ENCODE measurements around the gene OR7G2. TPM values are rescaled to one million over a fixed set of nuclear protein-coding genes. Genes with fewer than 3 reads are reported as not detected.
"Not testable (repeated sequence)": the region's sequence is repeated elsewhere in the genome, so short reads cannot be mapped to it uniquely, and the experiment has no call there.

The OR7G2 gene
- total and polyA plus RNA-seq, 8 donors: 0.06 to 0.13 (median 0.08) TPM; not detected in 4

DNA sequence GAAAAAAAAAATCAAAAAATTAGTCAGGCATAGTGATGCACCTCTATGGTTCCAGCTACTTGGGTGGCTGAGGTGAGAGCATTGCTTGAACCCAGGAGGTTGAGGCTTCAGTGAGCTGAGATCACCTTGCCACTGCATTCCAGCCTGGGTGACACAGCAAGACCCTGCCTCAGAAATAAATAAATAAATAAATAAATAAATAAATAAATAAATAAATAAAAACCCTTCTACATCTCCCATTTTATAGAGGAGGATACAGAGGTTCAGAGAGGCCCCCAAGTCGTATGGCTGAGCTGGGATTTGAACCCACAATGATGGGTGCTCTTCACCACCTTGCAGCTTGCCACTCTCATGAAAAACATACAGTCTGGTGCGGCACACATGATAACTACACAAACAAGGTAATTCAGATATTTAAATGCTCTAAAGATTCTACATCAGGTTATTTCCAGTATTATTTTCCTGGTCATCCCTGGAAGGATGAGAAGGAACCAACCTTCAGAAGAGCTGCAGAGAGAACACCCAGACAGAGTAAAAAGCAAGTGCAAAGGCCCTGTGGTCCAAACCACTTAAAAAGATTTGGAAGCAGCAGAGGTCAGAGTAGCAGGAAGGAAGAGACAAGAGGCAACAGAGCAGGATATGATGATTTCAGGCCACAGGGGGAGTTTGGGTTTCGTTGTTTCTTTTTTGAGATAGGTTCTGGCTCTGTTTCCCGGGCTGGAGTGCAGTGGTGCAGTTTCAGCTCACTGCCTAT, 49.6 kb downstream of the OR7G2 start:
- DNase-seq (no peak), ATAC-seq (no peak)
- intact Hi-C loops (cut with DNase I): no loop called here

DNA sequence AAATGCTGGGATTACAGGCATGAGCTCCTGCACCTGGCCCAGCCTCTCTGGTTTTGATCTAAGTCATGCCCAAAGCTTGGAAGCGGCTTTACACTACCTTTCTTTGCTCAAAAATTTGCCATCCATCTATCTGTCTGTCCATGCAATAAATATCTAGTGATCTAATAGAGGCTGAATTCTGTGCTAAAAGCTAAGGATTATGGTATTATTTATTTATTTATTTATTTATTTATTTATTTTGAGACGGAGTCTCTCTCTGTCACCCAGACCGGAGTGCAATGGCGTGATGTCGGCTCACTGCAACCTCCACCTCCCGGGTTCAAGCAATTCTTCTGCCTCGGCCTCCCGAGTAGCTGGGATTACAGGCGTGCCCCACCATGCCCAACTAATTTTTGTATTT, 51.1 kb downstream of the OR7G2 start:
- H3K36me3 ChIP-seq; ATAC-seq; H3K4me1 ChIP-seq; H3K4me3 ChIP-seq; DNase-seq; H3K9me3 ChIP-seq; intact Hi-C loops (cut with DNase I); H3K27ac ChIP-seq: not testable (repeated sequence)
- peaks cover 0 to 53% of the 10 kb centered on the region in 2 donors for H3K27me3 ChIP-seq

More for the DNA sequence above, 49.6 kb downstream of the OR7G2 start:
- H3K27me3 ChIP-seq: peaks cover 0 to 53% of the 10 kb centered on the region in 2 donors
- no peaks in the 10 kb centered on the region for H3K4me1 ChIP-seq
- H3K36me3 ChIP-seq: no peaks in the 10 kb centered on the region
- TF ChIP-seq CTCF (IDR thresholded peaks at IDR 0.05): no peak
- no peak overlapping the region for H3K4me3 ChIP-seq
- no peak overlapping the region for H3K27ac ChIP-seq
- no peaks in the 10 kb centered on the region for H3K9me3 ChIP-seq

- no peak overlapping the region for H3K27ac ChIP-seq
- H3K36me3 ChIP-seq: no peaks in the 10 kb centered on the region
- H3K4me3 ChIP-seq: no peak overlapping the region
- no peak for DNase-seq
- H3K27me3 ChIP-seq: peaks cover 0 to 53% of the 10 kb centered on the region in 2 donors
- no peaks in the 10 kb centered on the region for H3K4me1 ChIP-seq
- TF ChIP-seq CTCF (IDR thresholded peaks at IDR 0.05): no peak
- no peaks in the 10 kb centered on the region for H3K9me3 ChIP-seq
- intact Hi-C loops (cut with DNase I): no loop called here
- ATAC-seq: no peak
Measured at GRCh38 chr19:9054765-9055164, 52.5 kb downstream of the OR7G2 start.

DNA sequence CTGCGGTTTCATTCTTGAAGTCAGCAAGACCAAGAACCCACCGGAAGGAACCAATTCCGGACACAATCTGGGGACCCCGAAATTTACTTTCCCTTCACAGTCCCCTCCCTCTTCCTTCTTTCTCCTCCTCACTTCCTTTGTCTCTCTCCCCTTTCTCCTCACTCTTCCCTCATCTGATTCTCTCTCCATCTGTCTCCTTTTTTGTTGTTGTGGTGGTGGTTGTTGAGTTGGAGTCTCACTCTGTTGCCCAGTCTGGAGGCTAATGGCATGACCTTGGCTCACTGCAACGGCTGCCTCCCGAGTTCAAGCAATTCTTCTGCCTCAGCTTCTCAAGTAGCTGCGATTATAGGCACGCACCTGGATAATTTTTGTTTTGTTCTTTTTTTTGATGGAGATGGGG, 53.1 kb downstream of the OR7G2 start:
- intact Hi-C loops (cut with DNase I): no loop called here
- Histone ChIP-seq H3K27ac (no peak overlapping the region), H3K4me1 (no peaks in the 10 kb centered on the region), H3K36me3 (no peaks in the 10 kb centered on the region), H3K9me3 (no peaks in the 10 kb centered on the region), H3K27me3 (peaks cover 0 to 53% of the 10 kb centered on the region in 2 donors), H3K4me3 (no peak overlapping the region)
- TF ChIP-seq CTCF (IDR thresholded peaks at IDR 0.05): no peak
- ATAC-seq (no peak), DNase-seq (no peak)

- H3K27me3 ChIP-seq: peaks cover 0 to 49% of the 10 kb centered on the region in 2 donors
- H3K36me3 ChIP-seq; H3K9me3 ChIP-seq; DNase-seq; intact Hi-C loops (cut with DNase I); H3K4me1 ChIP-seq; ATAC-seq; H3K4me3 ChIP-seq; H3K27ac ChIP-seq: not testable (repeated sequence)
Measured at GRCh38 chr19:9053674-9054073, 53.6 kb downstream of the OR7G2 start.

GRCh38 chr19:9052894-9053293, 54.4 kb downstream of the OR7G2 start:
- Histone ChIP-seq H3K4me3 (no peak overlapping the region), H3K27ac (no peak overlapping the region), H3K4me1 (no peaks in the 10 kb centered on the region), H3K36me3 (no peaks in the 10 kb centered on the region), H3K27me3 (peaks cover 0 to 41% of the 10 kb centered on the region in 2 donors), H3K9me3 (no peaks in the 10 kb centered on the region)
- DNase-seq (no peak), ATAC-seq (no peak)
- TF ChIP-seq CTCF (IDR thresholded peaks at IDR 0.05): no peak
- intact Hi-C loops (cut with DNase I): no loop called here

Other genes with a start within 250 kb of the OR7G2 start
- 1 to 10 TPM in 1 of 2 donors, under 1 TPM in 1; 0.03 to 1.1 TPM for gene MUC16, start 97.1 kb downstream of the OR7G2 start, total RNA-seq
- under 1 TPM in 4 of 6 donors, not detected in 2; under 0.01 to 0.10 (median 0.04) TPM for gene MUC16, start 97.1 kb downstream of the OR7G2 start, polyA plus RNA-seq (ENCODE audit: insufficient read length in 6 of 6)
- not detected for gene OR1M1, start 20.4 kb downstream of the OR7G2 start, total RNA-seq
- gene OR1M1, start 20.4 kb downstream of the OR7G2 start, polyA plus RNA-seq (ENCODE audit: insufficient read length in 6 of 6): under 1 TPM in 4 of 6 donors, not detected in 2; 0.09 to 0.13 (median 0.11) TPM
- gene OR7G1, start 8.3 kb upstream of the OR7G2 start, total RNA-seq: not detected
- not detected for gene OR7G1, start 8.3 kb upstream of the OR7G2 start, polyA plus RNA-seq (ENCODE audit: insufficient read length in 6 of 6)
- gene OR7G3, start 19.5 kb upstream of the OR7G2 start, total RNA-seq: not detected
- not detected for gene OR7G3, start 19.5 kb upstream of the OR7G2 start, polyA plus RNA-seq (ENCODE audit: insufficient read length in 6 of 6)
- 10 to 100 TPM; 25.1 to 32.4 TPM for gene ZNF317, start 32.9 kb upstream of the OR7G2 start, total RNA-seq
- gene ZNF317, start 32.9 kb upstream of the OR7G2 start, polyA plus RNA-seq (ENCODE audit: insufficient read length in 6 of 6): 10 to 100 TPM; 28.5 to 33.8 (median 33.0) TPM
- gene OR7D2, start 71.5 kb upstream of the OR7G2 start, total RNA-seq: under 1 TPM in 1 of 2 donors, not detected in 1; 0.10 TPM
- 1 to 10 TPM in 1 of 6 donors, under 1 TPM in 5; 0.10 to 2.0 (median 0.15) TPM for gene OR7D2, start 71.5 kb upstream of the OR7G2 start, polyA plus RNA-seq (ENCODE audit: insufficient read length in 6 of 6)
- not detected for gene OR7D4, start 112.1 kb upstream of the OR7G2 start, total RNA-seq
- gene OR7D4, start 112.1 kb upstream of the OR7G2 start, polyA plus RNA-seq (ENCODE audit: insufficient read length in 6 of 6): under 1 TPM; 0.03 to 0.10 (median 0.06) TPM
- gene OR7E24, start 143.5 kb upstream of the OR7G2 start, total RNA-seq: not detected
- not detected for gene OR7E24, start 143.5 kb upstream of the OR7G2 start, polyA plus RNA-seq (ENCODE audit: insufficient read length in 6 of 6)
- gene ZNF699, start 202.4 kb upstream of the OR7G2 start, total RNA-seq: 1 to 10 TPM; 6.2 to 6.8 TPM
- 1 to 10 TPM; 6.9 to 9.5 (median 8.1) TPM for gene ZNF699, start 202.4 kb upstream of the OR7G2 start, polyA plus RNA-seq (ENCODE audit: insufficient read length in 6 of 6)
- 10 to 100 TPM; 14.2 to 15.1 TPM for gene ZNF559, start 216.7 kb upstream of the OR7G2 start, total RNA-seq
- 10 to 100 TPM; 70.0 to 78.5 (median 74.0) TPM for gene ZNF559, start 216.7 kb upstream of the OR7G2 start, polyA plus RNA-seq (ENCODE audit: insufficient read length in 6 of 6)